Breast epithelium (tissue), 4 donors: Measurements from ENCODE around the gene ADCY5. TPM values are rescaled to one million over a fixed set of nuclear protein-coding genes. Genes with fewer than 3 reads are reported as not detected.

Source experiments
- DNase-seq, 2 donors: peaks; one replicate each; pipeline ENCODE4 v3.0.0-alpha.2; 2019; ENCODE audit warnings: low spot score in 2 of 2
- H3K27ac ChIP-seq, 2 donors: fragments of 200-600 bp; sonication (generic) in 1 of 2; one replicate each; pipeline ENCODE4 v1.5.1; 2016 to 2019; ENCODE audit warnings: mild to moderate bottlenecking in 1 of 2
- H3K27me3 ChIP-seq, 2 donors: fragments of 200-600 bp; sonication (generic) in 1 of 2; one replicate each; pipeline versions ENCODE4 v1.5.1 to v1.6.0; 2017 to 2019; ENCODE audit warnings: control low read depth in 1 of 2, mild to moderate bottlenecking in 1 of 2
- H3K36me3 ChIP-seq: fragments of 200-600 bp; one replicate; pipeline ENCODE4 v1.5.1; 2019
- H3K4me1 ChIP-seq, 2 donors: fragments of 200-600 bp; sonication (generic); one replicate each; pipeline ENCODE4 v1.5.1; 2016 to 2019; ENCODE audit warnings: control low read depth in 1 of 2
- H3K4me3 ChIP-seq, 3 donors: fragments of 200-600 bp; sonication (generic); 1 replicate in 2 of 3; 2 replicates in 1 of 3; pipeline ENCODE4 v1.5.1; 2016 to 2019; ENCODE audit warnings: mild to moderate bottlenecking in 3 of 3, moderate library complexity in 2 of 3
- H3K9me3 ChIP-seq, 2 donors: fragments of 200-600 bp; sonication (generic) in 1 of 2; one replicate each; pipeline ENCODE4 v1.5.1; 2016 to 2019; ENCODE audit warnings: control low read depth in 1 of 2
- POLR2A ChIP-seq: fragments of 450-650 bp; IDR thresholded peaks from one replicate; pipeline ENCODE4 v1.6.1; 2016; ENCODE audit warnings: antibody characterized with exemption, mild to moderate bottlenecking, moderate library complexity
- POLR2AphosphoS5 ChIP-seq, 3 donors: sonication (generic); formaldehyde crosslinking; IDR thresholded peaks; one replicate each; pipeline ENCODE4 v1.6.1; 2017; ENCODE audit warnings: antibody characterized with exemption in 3 of 3
- intact Hi-C: fragments of 100-400 bp; cut with DNase I; formaldehyde crosslinking; loops from one replicate; pipeline ENCODE4 v1.15.1; 2023; ENCODE audit warnings: low total_unique reads
- total RNA-seq, 3 donors: library from RNA; depleted of rRNA; stranded (reverse); fragments of >200 nt; gene quantifications; one replicate each; pipeline ENCODE4 v1.1.0, GENCODE V29; 2016
- TF ChIP-seq, protein P1 (sequence below), 3 donors: fragments of 450-650 bp; IDR thresholded peaks; one replicate each; pipeline ENCODE4 v1.5.1; 2016 to 2017; ENCODE audit warnings: antibody characterized with exemption in 3 of 3, mild to moderate bottlenecking in 3 of 3, moderate library complexity in 3 of 3

Gene ADCY5
- total RNA-seq, 3 donors from 2014 or later, result 10.1 to 32.5 (median 11.5) TPM

DNA sequence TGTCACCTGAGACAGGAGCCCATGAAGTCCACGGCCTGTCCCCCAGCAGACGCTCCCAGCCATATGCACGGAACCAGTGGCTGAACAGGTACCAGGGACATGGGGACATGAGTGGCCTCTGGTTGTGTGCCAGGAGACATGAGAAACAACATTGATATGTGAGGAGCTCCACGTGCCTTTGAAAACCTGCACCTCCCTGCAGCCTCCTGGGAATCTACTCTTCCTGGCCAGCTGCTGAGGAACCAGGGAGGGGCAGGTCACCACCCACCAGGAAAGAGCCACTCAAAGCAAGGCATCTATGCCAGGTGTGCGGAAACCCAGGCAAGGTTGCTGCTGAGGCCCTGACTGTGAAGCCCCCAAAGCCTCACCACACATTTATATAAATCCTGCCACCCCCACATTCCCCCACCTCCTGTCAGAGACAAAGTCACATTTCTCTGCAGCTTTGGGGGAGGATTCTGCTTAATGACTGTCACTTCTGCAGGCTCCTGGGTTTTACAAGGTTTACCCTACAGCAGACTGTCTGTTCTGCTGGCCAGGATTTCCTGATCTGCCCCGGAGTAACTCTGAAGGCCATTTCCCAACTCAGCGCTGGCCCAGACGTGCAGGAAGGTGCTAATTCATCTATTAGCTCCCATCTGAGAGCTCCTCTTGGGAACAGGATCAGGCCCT lies 110.8 kb downstream of the ADCY5 start:
- no peak overlapping the region for H3K27ac ChIP-seq
- intact Hi-C loops, result loop anchor here (10.0 kb wide), 1 partner anchor 147 kb away; no protein-coding TSS in a partner anchor
- no peak overlapping the region for H3K4me3 ChIP-seq
- H3K4me1 ChIP-seq, result no peaks in the 10 kb centered on the region
- TF ChIP-seq, protein P1, sequence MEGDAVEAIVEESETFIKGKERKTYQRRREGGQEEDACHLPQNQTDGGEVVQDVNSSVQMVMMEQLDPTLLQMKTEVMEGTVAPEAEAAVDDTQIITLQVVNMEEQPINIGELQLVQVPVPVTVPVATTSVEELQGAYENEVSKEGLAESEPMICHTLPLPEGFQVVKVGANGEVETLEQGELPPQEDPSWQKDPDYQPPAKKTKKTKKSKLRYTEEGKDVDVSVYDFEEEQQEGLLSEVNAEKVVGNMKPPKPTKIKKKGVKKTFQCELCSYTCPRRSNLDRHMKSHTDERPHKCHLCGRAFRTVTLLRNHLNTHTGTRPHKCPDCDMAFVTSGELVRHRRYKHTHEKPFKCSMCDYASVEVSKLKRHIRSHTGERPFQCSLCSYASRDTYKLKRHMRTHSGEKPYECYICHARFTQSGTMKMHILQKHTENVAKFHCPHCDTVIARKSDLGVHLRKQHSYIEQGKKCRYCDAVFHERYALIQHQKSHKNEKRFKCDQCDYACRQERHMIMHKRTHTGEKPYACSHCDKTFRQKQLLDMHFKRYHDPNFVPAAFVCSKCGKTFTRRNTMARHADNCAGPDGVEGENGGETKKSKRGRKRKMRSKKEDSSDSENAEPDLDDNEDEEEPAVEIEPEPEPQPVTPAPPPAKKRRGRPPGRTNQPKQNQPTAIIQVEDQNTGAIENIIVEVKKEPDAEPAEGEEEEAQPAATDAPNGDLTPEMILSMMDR (IDR thresholded peaks at IDR 0.05), result no peak
- TF ChIP-seq POLR2AphosphoS5 (IDR thresholded peaks at IDR 0.05), result no peak
- TF ChIP-seq POLR2A, result no peak
- no peaks in the 10 kb centered on the region for H3K9me3 ChIP-seq
- H3K27me3 ChIP-seq, result no peaks in the 10 kb centered on the region
- DNase-seq, result peak in 1 of 2 donors; percentile 48
- no peaks in the 10 kb centered on the region for H3K36me3 ChIP-seq

DNA sequence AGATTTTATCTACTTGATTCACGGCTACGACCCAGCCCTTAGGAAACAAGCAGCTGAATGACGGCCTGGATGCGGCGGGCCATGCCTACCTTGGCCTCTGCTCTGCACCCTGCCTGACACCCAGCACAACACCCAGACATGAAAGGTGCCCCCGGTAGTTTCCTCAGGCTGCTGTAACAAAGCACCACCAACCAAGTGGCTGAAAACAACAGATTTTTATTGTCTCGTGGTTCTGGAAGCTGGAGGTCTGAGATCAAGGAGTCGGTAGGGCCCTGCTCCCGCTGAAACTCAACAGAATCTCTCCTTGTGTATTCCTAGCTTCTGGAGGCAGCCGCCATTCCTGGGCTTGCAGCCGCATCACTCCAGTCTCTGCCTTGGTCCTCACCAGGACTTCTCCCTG lies 111.7 kb downstream of the ADCY5 start:
- Histone ChIP-seq H3K27ac (no peak overlapping the region), H3K36me3 (no peaks in the 10 kb centered on the region), H3K27me3 (no peaks in the 10 kb centered on the region), H3K4me1 (no peaks in the 10 kb centered on the region), H3K4me3 (no peak overlapping the region), H3K9me3 (no peaks in the 10 kb centered on the region)
- DNase-seq, result peak in 1 of 2 donors; percentile 17
- intact Hi-C loops, result loop anchor here (10.0 kb wide), 1 partner anchor 148 kb away; no protein-coding TSS in a partner anchor
- TF ChIP-seq POLR2AphosphoS5 (IDR thresholded peaks at IDR 0.05), result no peak
- TF ChIP-seq, protein P1 (IDR thresholded peaks at IDR 0.05), result no peak
- TF ChIP-seq POLR2A, result no peak

DNA sequence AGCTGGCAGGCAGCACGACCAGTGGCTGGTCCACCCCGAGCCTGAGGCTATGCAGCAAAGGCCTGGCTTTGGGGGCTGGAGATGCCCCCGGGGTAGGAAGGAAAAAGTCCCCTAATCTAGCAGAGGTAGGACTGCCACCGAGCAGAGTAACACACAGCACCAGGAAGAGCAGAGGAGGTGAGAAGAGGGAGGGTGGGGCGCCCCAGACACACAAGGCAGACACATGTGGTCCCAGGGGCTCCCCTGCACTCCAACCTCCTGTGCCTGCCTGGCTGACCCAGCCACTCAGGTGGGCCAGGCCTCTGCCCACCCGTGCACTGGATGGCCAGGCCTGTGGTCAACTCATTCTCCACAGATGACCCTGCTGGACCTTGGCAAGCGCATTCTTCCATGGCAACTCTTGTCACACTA lies 112.4 kb downstream of the ADCY5 start:
- DNase-seq, result no peak
- H3K4me1 ChIP-seq, result no peaks in the 10 kb centered on the region
- H3K9me3 ChIP-seq, result no peaks in the 10 kb centered on the region
- intact Hi-C loops, result loop anchor here (10.0 kb wide), 1 partner anchor 148 kb away; no protein-coding TSS in a partner anchor
- no peak for TF ChIP-seq POLR2A
- TF ChIP-seq POLR2AphosphoS5 (IDR thresholded peaks at IDR 0.05), result no peak
- TF ChIP-seq, protein P1 (IDR thresholded peaks at IDR 0.05), result no peak
- H3K27me3 ChIP-seq, result no peaks in the 10 kb centered on the region
- no peaks in the 10 kb centered on the region for H3K36me3 ChIP-seq
- H3K27ac ChIP-seq, result no peak overlapping the region
- H3K4me3 ChIP-seq, result no peak overlapping the region

DNA sequence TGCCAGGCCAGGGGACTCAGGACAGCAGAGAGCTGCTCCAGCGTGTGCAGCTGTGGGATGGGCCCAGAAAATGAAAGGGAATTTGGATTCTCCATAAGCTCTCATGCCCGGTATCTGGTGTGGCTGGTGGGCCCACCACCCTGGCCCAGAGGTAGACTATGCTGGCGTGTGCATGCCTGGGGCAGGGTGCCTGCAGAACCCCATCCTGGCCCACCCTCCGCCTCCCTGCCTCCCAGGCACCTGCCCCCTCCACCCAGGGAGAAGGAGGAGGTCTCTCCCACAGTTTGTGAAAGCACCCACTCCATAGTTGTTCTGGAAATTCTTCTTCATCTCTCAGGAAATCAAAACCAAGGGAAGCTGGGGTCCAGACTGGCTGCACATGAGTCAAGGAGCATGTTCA lies 112.9 kb downstream of the ADCY5 start:
- Histone ChIP-seq H3K27ac (no peak overlapping the region), H3K4me3 (no peak overlapping the region), H3K36me3 (no peaks in the 10 kb centered on the region), H3K9me3 (no peaks in the 10 kb centered on the region), H3K4me1 (no peaks in the 10 kb centered on the region), H3K27me3 (no peaks in the 10 kb centered on the region)
- TF ChIP-seq, protein P1 (IDR thresholded peaks at IDR 0.05), result no peak
- TF ChIP-seq POLR2A (no peak), POLR2AphosphoS5 (IDR thresholded peaks at IDR 0.05) (no peak)
- intact Hi-C loops, result loop anchor here (10.0 kb wide), 1 partner anchor 149 kb away; no protein-coding TSS in a partner anchor
- DNase-seq, result no peak

DNA sequence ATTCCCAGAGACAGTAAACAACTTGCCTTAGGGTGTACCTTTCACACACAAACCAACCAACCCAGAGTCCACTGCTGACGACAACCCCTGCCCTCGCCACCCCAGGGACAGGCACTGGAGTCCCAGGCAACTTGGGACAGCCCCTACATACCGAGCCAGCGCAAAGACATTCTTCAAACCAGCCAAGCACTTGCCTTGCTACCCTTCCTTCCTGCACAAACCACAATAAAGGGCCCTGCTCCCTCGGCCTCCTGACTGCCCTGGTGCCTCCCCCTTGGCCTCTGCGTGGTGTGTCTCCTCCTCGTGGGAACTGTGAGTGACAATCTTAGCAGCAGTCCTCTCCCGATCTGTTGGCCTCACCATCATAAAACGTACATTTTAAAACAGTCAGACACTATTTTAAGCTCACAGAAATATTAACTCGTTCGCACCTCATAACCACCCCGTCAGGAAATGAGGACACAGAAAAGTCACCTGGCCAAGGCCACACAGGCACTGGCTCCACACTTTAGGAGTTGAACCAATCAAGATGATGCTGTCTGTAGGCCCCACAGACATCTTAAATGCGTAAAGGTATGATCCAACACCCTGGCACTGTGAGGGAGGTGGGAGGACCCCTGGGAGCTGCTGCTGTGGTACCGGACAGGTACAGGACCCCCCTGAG lies 113.8 kb downstream of the ADCY5 start:
- no peak overlapping the region for H3K4me3 ChIP-seq
- TF ChIP-seq POLR2A, result no peak
- peak overlapping the region in 1 of 2 donors; percentile 10 for H3K27ac ChIP-seq
- H3K36me3 ChIP-seq, result no peaks in the 10 kb centered on the region
- intact Hi-C loops, result loop anchor here (10.0 kb wide), 1 partner anchor 150 kb away; no protein-coding TSS in a partner anchor
- no peak for DNase-seq
- H3K27me3 ChIP-seq, result no peaks in the 10 kb centered on the region
- H3K4me1 ChIP-seq, result peaks cover 0 to 2% of the 10 kb centered on the region in 2 donors
- H3K9me3 ChIP-seq, result no peaks in the 10 kb centered on the region
